Osteoblast (primary cell): ENCODE data around the gene TMEM125. TPM values are rescaled to one million over a fixed set of nuclear protein-coding genes. Genes with fewer than 3 reads are reported as not detected.

Source experiments
- DNase-seq: peaks from one replicate; pipeline ENCODE4 v3.0.0; 2011; ENCODE audit warnings: low spot score, mixed read lengths; ENCODE audit not compliant: insufficient read length; ENCODE audit errors: missing footprints
- H2AFZ ChIP-seq: 2 replicates; pipeline ENCODE4 v1.6.0; 2011; ENCODE audit warnings: mild to moderate bottlenecking, low read length
- H3K27ac ChIP-seq: 2 replicates; pipeline ENCODE4 v1.5.1; 2011; ENCODE audit warnings: mild to moderate bottlenecking, low read depth, low read length, moderate library complexity
- H3K27me3 ChIP-seq: 2 replicates; pipeline ENCODE4 v1.6.0; 2012; ENCODE audit warnings: mild to moderate bottlenecking, control low read depth, inconsistent platforms, low read length, moderate library complexity; ENCODE audit not compliant: insufficient read depth
- H3K36me3 ChIP-seq: 2 replicates; pipeline ENCODE4 v1.5.1; 2011; ENCODE audit warnings: mild to moderate bottlenecking, low read length, control low read depth, moderate library complexity; ENCODE audit not compliant: insufficient read depth
- H3K4me1 ChIP-seq: 2 replicates; pipeline ENCODE4 v1.5.1; 2011; ENCODE audit warnings: mild to moderate bottlenecking, low read length, control low read depth, moderate library complexity; ENCODE audit not compliant: insufficient read depth
- H3K4me2 ChIP-seq: 2 replicates; pipeline ENCODE4 v1.6.0; 2011; ENCODE audit warnings: mild to moderate bottlenecking, low read length; ENCODE audit not compliant: insufficient read depth
- H3K4me3 ChIP-seq: fragments of 200-600 bp; sonication (generic); 3 replicates; pipeline ENCODE4 v1.5.1; 2012; ENCODE audit warnings: mild to moderate bottlenecking, low read length, inconsistent platforms; ENCODE audit not compliant: insufficient read depth
- H3K79me2 ChIP-seq: 2 replicates; pipeline ENCODE4 v1.6.0; 2012; ENCODE audit warnings: mild to moderate bottlenecking, low read length, control low read depth, inconsistent platforms; ENCODE audit not compliant: insufficient read depth
- H3K9me3 ChIP-seq: 2 replicates; pipeline ENCODE4 v1.5.1; 2011; ENCODE audit warnings: low read depth, low read length, control low read depth
- H4K20me1 ChIP-seq: 2 replicates; pipeline ENCODE4 v1.6.0; 2012; ENCODE audit warnings: mild to moderate bottlenecking, low read length, control low read depth; ENCODE audit not compliant: insufficient read depth
- CTCF ChIP-seq: IDR thresholded peaks from 2 replicates; pipeline ENCODE4 v1.5.1; 2011; ENCODE audit warnings: mild to moderate bottlenecking, low read depth, low read length, moderate library complexity; ENCODE audit errors: extremely low read depth
- total RNA-seq: library from RNA; depleted of rRNA; stranded (reverse); fragments of >200 nt; gene quantifications from 2 replicates; pipeline ENCODE4 v1.2.3, GENCODE V29; 2012

TMEM125 gene
- total RNA-seq, 1 donor = not detected

GRCh38 chr1:43235451-43236121, 34.2 kb upstream of the TMEM125 start:
- H3K4me1 ChIP-seq = peaks cover 11% of the 10 kb centered on the region
- no peak overlapping the region for H3K27ac ChIP-seq
- DNase-seq = no peak
- no peaks in the 10 kb centered on the region for H3K36me3 ChIP-seq
- no peaks in the 10 kb centered on the region for H4K20me1 ChIP-seq
- peak overlapping the region; percentile 67 for H2AFZ ChIP-seq
- no peaks in the 10 kb centered on the region for H3K79me2 ChIP-seq
- H3K4me3 ChIP-seq = no peak overlapping the region
- no peak for TF ChIP-seq CTCF
- no peaks in the 10 kb centered on the region for H3K9me3 ChIP-seq
- no peak overlapping the region for H3K4me2 ChIP-seq
- no peaks in the 10 kb centered on the region for H3K27me3 ChIP-seq

DNA sequence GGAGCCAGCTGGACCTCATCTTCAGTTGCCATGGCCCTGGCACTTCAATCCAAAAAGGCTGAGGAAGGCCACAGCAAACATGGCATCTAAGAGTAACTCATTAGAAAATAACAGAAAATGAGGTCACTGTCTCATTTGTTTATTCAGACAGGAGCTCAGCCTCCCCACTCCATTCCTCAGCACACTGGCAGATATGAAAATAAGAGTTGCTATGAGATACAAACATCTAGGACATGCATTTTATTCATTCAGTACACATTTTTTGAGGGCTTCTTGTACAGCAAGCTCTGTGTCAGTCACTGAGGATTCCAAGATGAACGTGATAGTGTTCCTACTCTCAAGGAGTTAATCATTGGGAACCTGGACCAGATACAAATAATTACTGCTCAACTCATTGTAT, 32.7 kb upstream of the TMEM125 start:
- no peak for DNase-seq
- no peak for TF ChIP-seq CTCF
- no peaks in the 10 kb centered on the region for H3K36me3 ChIP-seq
- H2AFZ ChIP-seq = no peak overlapping the region
- H3K9me3 ChIP-seq = no peaks in the 10 kb centered on the region
- no peak overlapping the region for H3K4me2 ChIP-seq
- H3K4me1 ChIP-seq = peaks cover 6% of the 10 kb centered on the region
- H4K20me1 ChIP-seq = no peaks in the 10 kb centered on the region
- no peaks in the 10 kb centered on the region for H3K79me2 ChIP-seq
- H3K4me3 ChIP-seq = no peak overlapping the region
- no peak overlapping the region for H3K27ac ChIP-seq
- no peaks in the 10 kb centered on the region for H3K27me3 ChIP-seq

GRCh38 chr1:43238085-43238484, 31.7 kb upstream of the TMEM125 start:
- peak; percentile 89 for DNase-seq
- no peak overlapping the region for H2AFZ ChIP-seq

More at GRCh38 chr1:43238085-43238484, 31.7 kb upstream of the TMEM125 start:
- Histone ChIP-seq H3K4me2 (no peak overlapping the region), H3K4me1 (no peaks in the 10 kb centered on the region), H3K9me3 (no peaks in the 10 kb centered on the region), H3K4me3 (no peak overlapping the region), H3K36me3 (no peaks in the 10 kb centered on the region), H3K27ac (no peak overlapping the region), H3K79me2 (no peaks in the 10 kb centered on the region), H4K20me1 (no peaks in the 10 kb centered on the region), H3K27me3 (no peaks in the 10 kb centered on the region)
- TF ChIP-seq CTCF = peak; percentile 92
